SW 1271 (cell line): ENCODE data around the gene FOXC2.

Experiments
- DNase-seq, 2 experiments: peaks; one replicate each; lab custom pipeline; 2025; lab: John Stamatoyannopoulos, UW

FOXC2 gene

DNA sequence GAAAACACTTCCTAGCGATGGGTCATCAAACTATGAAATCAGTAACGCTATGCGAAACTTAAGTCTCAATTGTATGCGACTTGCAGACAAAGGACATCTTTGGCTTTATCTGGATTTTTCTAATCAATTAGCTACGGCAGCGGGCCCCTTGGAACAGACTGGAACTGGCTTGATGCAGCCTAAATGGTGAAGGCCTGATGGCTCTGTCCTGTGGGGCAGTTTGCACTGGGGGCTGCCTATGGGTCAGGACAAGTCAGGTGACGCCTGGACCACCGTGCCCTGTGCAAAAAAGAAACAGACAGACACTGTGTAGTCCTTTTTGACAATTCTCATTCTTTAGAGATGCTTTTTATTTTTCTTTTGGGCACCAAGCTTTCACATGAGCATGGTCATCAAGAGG, 33.6 kb upstream of the FOXC2 start:
- DNase-seq: no peak

DNA sequence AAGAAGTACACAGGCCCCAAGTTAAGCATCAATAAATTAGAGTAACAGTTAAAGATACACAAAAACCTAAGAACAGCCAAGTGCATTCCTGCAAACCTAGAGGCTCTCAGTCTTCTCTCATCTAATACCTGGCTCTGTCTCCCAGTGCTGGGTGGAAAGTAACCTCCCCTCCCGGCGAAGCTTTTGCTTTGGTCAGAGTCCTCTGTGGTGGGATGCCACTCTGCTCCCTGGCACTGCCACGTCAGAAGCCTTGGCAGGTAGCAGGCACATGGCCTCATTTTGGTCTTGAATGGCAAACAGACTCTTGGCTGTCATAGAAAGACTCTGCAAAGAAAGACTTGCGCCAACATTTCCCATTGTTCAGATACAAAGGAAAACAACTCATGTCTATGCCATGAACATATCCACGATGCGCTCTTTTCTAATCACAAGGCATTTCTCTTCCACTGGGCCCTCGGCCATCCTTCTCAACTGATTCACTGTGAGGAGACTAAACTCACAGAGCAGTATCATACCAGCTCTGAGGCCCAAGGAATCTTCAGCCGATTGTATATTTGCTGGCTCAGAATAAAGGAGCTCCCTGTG, 32.8 kb upstream of the FOXC2 start:
- no peak for DNase-seq

GRCh38 chr16:86534779-86535615, 31.6 kb upstream of the FOXC2 start:
- no peak for DNase-seq

GRCh38 chr16:86536621-86537020, 30.0 kb upstream of the FOXC2 start:
- no peak for DNase-seq

GRCh38 chr16:86537486-86537885, 29.1 kb upstream of the FOXC2 start:
- no peak for DNase-seq

DNA sequence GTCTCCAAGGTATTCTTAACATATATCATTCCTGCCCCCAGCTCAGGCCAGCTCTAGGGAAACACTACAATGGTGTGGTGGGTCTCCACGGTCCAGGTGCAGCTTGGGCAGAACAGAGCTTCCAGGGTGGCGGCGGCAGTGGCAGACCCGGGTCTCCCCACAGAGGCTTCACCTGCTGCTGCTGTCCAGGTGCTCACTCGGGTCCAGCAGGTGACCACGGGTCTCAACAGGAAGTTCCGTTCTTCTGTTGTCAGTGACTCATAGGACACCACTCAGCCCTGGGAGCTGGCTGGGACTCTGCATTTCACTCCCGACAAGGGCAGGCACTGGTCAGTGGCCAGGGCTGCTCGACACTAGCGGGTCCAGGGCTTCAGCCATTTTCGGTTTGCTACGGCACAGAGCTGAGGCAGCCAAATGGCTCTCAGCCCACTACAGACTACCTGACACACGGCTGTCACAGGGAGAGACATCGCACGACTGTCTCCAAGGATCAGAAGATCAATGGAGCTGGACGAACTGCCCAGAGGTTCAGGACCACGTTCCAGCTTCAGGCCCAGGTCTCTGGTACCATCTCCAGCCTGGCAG, 28.3 kb upstream of the FOXC2 start:
- DNase-seq: no peak

DNA sequence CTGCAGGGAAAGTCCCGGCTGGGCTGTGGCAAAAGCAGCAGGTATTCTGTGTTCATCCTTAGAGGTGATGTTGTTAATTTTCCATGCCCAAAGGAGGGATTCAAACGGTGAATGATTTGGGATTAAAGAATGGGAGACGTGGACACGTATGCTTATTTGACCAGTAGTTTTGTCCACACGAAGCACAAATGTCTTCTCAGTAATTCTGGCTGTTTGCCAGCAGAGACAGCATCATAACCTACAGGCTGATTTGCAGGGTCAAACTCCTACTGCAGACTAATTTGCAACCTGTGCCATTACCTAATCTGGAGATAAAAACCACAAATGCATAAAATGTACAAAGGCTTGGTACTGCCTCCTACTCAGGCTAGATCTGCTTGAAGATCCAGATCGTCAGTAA, 25.7 kb upstream of the FOXC2 start:
- no peak for DNase-seq

DNA sequence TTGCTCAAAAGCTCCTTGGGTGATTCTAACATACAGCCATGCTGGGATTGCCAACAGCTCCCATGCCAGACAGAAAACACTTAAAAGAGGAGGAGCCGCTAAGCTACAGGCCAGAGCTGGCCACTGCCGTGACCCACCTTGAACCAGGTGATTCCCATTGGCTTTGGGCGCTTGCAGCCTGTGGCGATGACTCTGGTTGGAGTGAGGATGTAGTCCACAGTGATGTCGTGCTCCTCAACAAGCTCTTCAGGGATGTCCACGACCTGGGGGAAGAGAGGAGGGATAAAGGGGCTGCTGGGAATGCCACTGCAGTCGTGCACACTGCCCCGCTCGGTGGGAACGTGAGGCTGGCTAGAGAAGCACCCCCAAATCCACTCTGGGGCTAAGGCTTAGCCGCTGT, 25.1 kb upstream of the FOXC2 start:
- DNase-seq: no peak

- no peak for DNase-seq
Observed at GRCh38 chr16:86542756-86543750, 23.6 kb upstream of the FOXC2 start.

DNA sequence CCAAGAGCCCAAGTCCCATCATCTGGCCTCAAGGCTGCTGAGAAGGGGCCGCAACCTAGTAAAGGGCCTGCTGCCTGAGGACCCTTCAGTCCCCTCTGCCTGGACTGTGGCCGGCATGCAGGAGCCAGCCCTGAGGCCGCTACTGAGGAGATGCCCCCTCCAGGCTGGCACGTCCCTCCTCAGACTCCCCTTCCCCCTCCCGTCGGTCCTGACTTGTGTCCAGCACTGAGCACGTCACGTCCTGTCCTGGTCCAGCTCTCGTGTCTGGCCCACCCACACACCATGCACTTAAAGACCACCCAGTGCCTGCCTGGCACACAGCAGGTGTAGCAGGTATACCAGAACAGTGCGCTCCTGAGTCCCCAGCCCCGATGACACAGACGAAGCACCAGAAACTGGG, 21.1 kb upstream of the FOXC2 start:
- no peak for DNase-seq

DNA sequence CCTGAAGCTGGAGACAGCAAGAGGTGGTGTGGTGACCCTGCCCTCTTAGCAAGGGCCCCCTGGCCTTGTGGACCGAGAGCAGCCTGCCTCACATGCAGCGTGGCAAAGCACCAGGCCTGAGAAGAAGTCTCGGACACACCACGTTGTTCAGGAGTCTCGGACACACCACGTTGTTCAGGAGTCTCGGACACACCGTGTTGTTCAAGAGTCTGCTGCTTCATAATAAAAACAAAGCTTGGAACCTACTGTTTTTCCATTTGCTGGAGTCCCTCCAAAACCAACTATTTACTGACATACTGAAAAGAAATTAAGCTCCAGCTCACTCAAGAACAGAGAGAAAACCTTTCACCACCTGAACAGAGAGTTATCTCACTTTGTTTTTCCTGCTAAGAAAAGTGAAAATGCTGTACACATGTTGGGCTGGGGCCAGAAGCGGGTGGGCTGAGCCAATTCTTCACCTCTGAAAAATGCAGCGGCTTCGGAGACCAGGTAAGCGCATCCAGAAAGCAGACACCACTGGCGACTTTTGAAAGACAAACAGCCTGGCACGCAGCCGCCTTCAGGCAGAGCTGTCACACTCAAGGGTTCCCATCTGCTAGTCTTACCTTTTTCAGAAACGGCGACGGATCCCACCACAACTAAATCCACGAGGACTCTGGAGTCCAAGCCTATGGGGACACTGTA, 20.5 kb upstream of the FOXC2 start:
- no peak for DNase-seq

GRCh38 chr16:86546638-86547013, 20.0 kb upstream of the FOXC2 start:
- no peak for DNase-seq

DNA sequence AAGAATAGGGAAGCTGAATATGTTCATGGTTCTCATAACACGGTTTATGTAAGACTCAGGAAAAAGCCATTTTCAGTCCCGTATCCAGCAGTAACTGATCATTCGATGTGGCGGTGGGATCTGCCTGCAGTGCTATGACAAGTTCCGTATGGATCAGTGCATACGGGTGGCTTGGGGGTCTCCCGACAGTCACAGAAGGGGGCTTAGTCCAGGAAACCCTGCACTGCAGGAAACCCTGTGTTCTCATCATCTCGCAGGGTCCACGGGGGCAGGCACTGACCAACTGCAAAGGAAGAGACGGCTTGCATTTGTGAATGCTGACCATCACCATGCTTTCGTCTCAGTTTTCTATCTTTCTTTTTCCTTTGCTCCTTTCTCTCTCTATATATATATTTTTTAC, 19.3 kb upstream of the FOXC2 start:
- DNase-seq: no peak

DNA sequence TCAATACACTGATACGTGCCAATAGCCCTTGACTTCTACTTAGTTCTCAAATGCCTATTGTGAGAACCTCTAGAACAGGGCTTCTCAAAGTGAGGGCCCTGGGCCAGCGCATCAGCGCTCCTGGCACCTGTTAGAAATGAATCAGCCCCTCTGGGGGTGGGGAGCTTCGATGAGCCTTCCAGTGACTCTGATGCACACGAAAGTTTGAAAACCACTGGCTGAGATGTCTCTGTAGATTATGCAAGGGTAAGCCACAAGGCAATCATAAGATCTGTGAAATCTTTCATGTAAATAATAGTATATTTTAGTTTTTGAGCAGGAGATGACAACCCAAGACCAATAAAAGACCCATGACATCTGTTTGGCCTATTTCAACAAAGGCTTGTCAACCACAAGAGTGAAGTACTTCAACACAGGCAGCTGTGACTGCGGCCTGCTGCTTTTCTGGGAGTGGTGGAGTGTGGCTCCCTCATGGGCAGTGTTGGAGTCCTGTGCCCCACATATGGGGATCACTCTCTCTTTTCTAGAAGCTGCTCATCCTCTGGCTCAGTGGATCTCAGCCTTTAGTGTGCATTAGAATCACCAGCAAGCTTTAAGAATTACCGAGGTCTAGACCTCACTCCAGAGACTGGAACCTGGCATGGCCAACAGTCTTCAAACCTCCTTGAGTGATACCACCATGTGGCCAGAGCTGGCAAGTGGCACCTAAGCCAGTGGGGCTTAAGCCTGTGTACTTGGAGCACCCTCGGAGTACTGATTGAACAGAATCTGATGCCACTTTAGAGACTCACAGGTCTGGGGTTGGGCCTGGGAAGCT, 17.3 kb upstream of the FOXC2 start:
- no peak for DNase-seq

DNA sequence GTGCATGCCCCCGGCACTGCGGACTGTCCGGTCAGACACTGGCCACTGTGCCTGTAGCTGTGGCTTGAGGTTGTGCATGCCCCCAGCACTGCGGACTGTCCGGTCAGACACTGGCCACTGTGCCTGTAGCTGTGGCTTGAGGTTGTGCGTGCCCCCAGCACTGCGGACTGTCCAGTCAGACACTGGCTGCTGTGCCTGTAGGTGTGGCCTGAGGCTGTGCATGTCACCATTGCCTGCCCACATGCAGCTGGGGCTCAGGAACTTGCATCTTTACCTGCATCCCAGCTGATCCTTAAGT, 16.8 kb upstream of the FOXC2 start:
- DNase-seq: no peak

GRCh38 chr16:86550281-86550680, 16.3 kb upstream of the FOXC2 start:
- DNase-seq: no peak

DNA sequence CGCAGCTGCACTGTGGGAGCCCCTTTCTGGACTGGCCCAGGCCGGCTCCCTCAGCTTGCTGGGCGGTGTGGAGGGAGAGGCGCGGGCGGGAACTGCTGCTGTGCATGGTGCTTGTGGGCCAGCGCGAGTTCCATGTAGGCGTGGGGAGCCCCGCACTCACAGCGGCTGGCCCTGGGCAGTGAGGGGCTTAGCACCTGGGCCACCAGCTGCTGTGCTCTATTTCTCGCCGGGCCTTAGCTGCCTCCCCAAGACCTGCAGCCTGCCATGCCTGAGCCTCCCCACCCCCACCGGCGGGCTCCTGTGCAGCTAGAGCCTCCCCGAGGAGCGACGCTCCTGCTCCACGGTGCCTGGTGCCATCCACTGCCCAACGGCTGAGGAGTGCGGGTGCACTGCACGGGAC, 13.3 kb upstream of the FOXC2 start:
- DNase-seq: no peak

DNA sequence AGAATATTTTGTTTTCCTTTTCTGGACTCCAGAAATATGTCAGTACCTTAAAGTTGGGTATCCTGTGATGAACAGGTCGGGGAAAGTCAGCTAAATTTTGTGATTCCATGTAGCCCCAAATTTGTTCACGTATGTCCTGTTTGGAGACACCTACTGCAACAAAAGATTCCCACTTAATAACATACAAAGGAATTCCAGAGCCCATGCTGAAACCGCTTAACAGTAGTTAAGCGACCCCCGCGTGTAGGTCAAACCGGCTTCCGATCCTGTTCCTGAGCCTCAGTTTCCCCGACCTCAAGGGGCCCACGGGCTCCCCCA, 12.1 kb upstream of the FOXC2 start:
- DNase-seq: no peak

DNA sequence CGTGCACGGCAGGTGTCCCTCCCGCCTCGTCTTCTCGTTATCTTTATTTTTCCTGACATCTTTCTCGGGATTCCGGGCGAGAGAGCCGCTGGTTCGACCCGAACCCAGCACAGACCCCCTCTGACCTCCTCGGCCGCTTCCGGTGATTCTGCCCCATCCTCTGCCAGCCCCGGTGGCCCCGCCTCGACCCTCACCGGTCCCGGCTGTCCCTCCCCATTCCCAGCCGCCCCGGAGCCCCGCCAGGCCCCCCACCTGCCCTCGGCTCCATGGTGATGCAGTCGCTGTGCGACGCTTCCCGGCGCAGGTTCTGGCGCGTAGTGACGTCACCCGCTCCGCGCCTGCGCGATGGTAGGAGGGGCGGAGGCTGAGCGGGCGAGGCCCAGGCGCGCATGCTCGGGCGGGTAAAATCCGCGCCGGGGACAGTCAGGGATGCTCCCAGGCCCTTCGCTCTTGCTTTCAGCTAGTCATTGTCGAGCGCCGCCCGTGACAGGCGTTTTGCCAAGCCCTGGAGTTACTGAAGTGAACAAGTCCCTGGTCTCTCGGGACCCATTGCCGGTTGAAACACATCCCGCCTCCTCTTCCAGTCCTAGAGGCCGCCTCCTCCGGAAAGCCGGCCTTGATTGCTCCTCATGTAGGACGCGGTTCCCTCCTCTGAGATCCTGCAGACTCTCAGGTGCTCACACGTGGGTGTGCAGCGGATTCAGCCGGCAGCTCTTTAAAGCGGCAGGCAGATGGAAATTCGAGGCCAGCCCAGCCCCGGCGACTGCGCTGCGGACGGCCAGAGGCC, 11.5 kb upstream of the FOXC2 start, which contains the start of gene MTHFSD:
MTHFSD (minus strand) TSS at position 319 of the 787 bp plus-strand sequence; CDS start at position 268, 51 bp downstream.
- peak; percentile 64 to 85 for DNase-seq

DNA sequence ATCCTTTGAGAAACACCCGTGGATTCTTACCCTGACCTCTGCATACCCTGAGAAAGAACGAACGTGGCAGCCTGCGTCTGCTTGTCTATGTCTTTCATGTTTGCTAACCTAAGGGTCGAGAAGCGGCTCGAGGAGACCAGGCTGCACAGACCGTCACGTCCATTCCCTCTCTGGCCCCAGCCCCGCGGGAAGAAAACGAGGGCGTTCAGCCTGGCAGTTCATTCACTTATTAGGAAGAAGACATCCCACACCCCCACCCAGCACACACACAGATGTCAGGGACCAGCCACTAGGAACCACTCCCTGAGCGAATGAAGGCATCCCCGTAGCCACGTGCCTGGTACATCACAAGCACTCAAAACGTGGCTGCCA, 10.9 kb upstream of the FOXC2 start:
- DNase-seq: no peak
